ENCODE measurements around the gene TLE3. TPM values are rescaled to one million over a fixed set of nuclear protein-coding genes. Genes with fewer than 3 reads are reported as not detected.
A peak's percentile ranks its signal among the peaks of the same experiment; 100 is the strongest.

Gene TLE3
- total and polyA plus RNA-seq, 2 of the 4 experiments (the other 2 are of a cell fraction), result 6.5 to 16.3 TPM

DNA sequence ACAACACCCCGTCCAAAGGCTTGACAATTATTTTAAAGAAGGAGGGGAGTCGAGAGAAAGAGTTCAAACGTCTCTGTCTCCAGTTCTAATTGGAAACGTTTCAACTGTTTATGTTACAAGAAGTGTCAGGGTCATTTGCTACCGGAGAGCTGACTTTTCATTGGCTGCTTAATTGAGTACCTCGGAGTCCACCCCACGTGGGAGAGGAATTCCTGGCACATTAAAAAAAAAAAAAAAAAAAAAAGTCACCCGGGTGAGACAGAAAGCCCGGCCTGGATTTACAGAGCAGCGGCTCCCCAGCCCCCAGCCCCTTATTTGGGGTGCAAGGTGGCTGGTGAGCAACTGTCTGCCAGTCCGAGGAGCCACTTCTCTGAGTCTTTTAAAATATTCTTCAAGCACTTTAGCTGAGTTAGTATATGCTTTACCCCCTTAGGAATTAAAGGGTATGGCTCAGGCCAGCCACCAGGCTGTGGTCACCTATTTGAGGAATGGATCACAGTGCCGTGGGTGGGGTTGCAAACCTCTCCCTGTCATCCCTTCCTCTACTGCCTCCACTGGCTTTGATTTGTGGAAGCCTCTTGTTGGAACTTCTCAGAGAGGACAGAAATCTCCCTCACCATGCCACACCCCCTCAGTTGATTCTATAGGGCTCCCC, 3.9 kb upstream of the TLE3 start (continued):
- TF ChIP-seq NFE2L2 (IDR thresholded peaks at IDR 0.05; ENCODE audit: low read depth, low read length), result no peak

DNA sequence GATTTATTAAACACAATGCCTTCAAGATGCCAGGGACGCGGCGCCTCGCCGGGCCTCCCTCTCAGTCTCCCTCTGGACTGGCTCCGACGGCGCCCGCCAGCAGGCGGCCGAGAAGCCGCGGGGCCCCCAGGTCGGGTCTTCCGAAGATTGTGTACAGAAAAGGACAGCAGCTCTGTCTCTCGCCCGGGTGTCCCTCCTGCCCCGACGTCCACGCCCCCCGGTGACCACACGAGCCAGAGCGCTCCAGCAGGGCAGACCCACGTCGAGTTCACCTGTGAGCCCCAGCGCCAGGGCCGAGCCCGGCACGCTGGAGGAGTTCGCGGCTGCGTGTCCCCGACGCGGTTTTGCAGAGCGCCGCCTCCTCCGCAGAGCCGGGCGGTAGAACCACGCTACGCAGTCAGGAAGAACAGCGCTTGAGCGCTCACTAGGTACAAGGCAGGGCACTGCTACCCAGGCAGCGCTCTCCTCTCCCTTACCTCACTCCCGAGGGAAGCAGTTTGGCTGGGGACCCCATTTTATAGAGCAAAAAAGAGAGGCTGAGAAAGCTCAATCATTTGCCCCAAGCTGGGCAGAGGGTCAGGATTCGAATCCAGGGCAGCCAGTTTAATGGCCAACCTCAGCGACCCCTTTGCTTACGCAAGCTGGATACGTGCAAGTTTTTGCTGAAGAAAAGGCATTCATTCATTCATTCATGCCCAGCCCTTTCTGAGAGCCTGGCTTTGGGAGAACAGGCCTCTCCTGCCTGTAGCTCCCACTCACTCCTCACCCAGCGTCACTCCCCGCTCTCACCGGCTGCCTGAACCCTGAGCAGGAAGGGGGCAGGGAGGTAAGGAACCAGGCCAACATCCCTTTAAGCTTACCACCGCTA, 3.0 kb upstream of the TLE3 start:
- H3K4me1 ChIP-seq (ENCODE audit: control insufficient read depth, insufficient read depth, low read length), result peaks cover 18% of the 10 kb centered on the region
- POLR2A ChIA-PET (ENCODE audit: unreplicated experiment), result interaction anchor here (0.6 to 1.5 kb wide), 3 partner anchors 11 to 580 kb away, joined by 4 to 11 read pairs (median 5); no protein-coding TSS in a partner anchor
- in situ Hi-C loops (cut with MboI; ENCODE audit: low sequenced_read_pairs) (no loop called here), dilution Hi-C loops (cut with HindIII; ENCODE audit: low sequenced_read_pairs, unreplicated experiment) (no loop called here), intact Hi-C loops (cut with micrococcal nuclease) (loop anchor here (1.0 kb wide), 1 partner anchor 11 kb away; no protein-coding TSS in a partner anchor)
- CTCF ChIA-PET, result no interaction called here
- DNase-seq (peak; percentile 39), ATAC-seq (ENCODE audit: low read depth) (no peak)
- H3K14ac ChIP-seq (replicated peaks; ENCODE audit: low read depth, low read length), result no peak overlapping the region
- peak overlapping the region; percentile 58 for H3K4me2 ChIP-seq (ENCODE audit: low read depth, low read length)
- H4K5ac ChIP-seq (ENCODE audit: low read depth, low read length), result no peak overlapping the region
- H3K9me3 ChIP-seq (ENCODE audit: control insufficient read depth, insufficient read depth, low read length), result no peaks in the 10 kb centered on the region
- H3K4ac ChIP-seq (ENCODE audit: low read depth, low read length), result peak overlapping the region; percentile 15; the same call in 1 of the 2 replicates
- H3K23ac ChIP-seq (ENCODE audit: low read depth, low read length), result 0 out of 2 replicates have a peak overlapping the region, but pooled peaks have one; percentile 3
- peak overlapping the region; percentile 48; the same call in 1 of the 3 replicates for H2BK15ac ChIP-seq (ENCODE audit: low read depth, low read length)
- no peak overlapping the region; the same call in 1 of the 2 replicates for H2BK20ac ChIP-seq (ENCODE audit: low read depth, low read length)
- no peaks in the 10 kb centered on the region for H3K9me1 ChIP-seq (ENCODE audit: insufficient read depth, low read length)
- H2AK5ac ChIP-seq (ENCODE audit: low read depth, low read length), result no peak overlapping the region; the same call in none of the 2 replicates
- TF ChIP-seq CTCF (conservative IDR thresholded peaks at IDR 0.05; ENCODE audit: low read depth, low read length) (peak; percentile 16; the same call in 1 of the 2 replicates), SMC3 (IDR thresholded peaks at IDR 0.05; ENCODE audit: low read depth, low read length) (0 out of 2 replicates have a peak, but pooled peaks have one; percentile 21), NFE2L2 (IDR thresholded peaks at IDR 0.05; ENCODE audit: low read depth, low read length) (no peak), RAD21 (IDR thresholded peaks at IDR 0.05; ENCODE audit: low read length) (peak; percentile 31; the same call in 1 of the 2 replicates)
- H4K91ac ChIP-seq (ENCODE audit: insufficient read depth, low read depth, low read length), result peak overlapping the region; percentile 44
- peak overlapping the region; percentile 2; the same call in 1 of the 2 replicates for H3K4me3 ChIP-seq (ENCODE audit: insufficient read depth, low read depth, low read length)
- no peak overlapping the region for H3K56ac ChIP-seq (ENCODE audit: extremely low read depth, insufficient read depth, low read length)
- H3K9ac ChIP-seq (ENCODE audit: low read depth, low read length), result no peak overlapping the region
- H2AK9ac ChIP-seq (replicated peaks; ENCODE audit: low read depth, low read length, poor library complexity), result peak overlapping the region; percentile 48
- H2BK5ac ChIP-seq (ENCODE audit: low read depth, low read length, poor library complexity, severe bottlenecking), result no peak overlapping the region
- peak overlapping the region; percentile 65 for H2AFZ ChIP-seq (replicated peaks; ENCODE audit: low read length, poor library complexity)
- WGBS, 2 experiments (ENCODE audit: extremely low coverage in 2 of 2, insufficient read length in 1 of 2), result 4% methylated on average over 22 of the region's 54 CpGs; no CpG with 5 or more reads in 1 of the 2 experiments
- H3K18ac ChIP-seq (ENCODE audit: low read depth, low read length), result no peak overlapping the region; the same call in 1 of the 2 replicates
- peaks cover 26% of the 10 kb centered on the region for H3K27me3 ChIP-seq (ENCODE audit: control insufficient read depth, insufficient read depth, low read length)
- no peaks in the 10 kb centered on the region for H3K36me3 ChIP-seq (ENCODE audit: control insufficient read depth, insufficient read depth, low read length)
- no TSS peak for BruUV-seq (replicated peaks)
- no peak overlapping the region for H3K27ac ChIP-seq (ENCODE audit: insufficient read depth, low read length)
- no peaks in the 10 kb centered on the region; the same call in 1 of the 2 replicates for H4K20me1 ChIP-seq (ENCODE audit: insufficient read depth, low read length)
- no peak overlapping the region; a peak in 1 of 4 replicates for H4K8ac ChIP-seq (ENCODE audit: low read depth in 2 of 2, low read length in 2 of 2)
- no peaks in the 10 kb centered on the region; a peak in 1 of 4 replicates for H3K79me1 ChIP-seq (ENCODE audit: low read depth in 1 of 2, low read length in 2 of 2)
- peak overlapping the region; percentile 11; the same call in 1 of the 2 replicates for H2BK120ac ChIP-seq (ENCODE audit: low read depth, low read length)
